Effector CD4-positive, alpha-beta T cell (primary cell): ENCODE measurements around the gene RGS3.
A peak's percentile ranks its signal among the peaks of the same experiment; 100 is the strongest.
"Not testable (repeated sequence)": the region's sequence is repeated elsewhere in the genome, so short reads cannot be mapped to it uniquely, and the experiment has no call there.

Source experiments
- DNase-seq: peaks from one replicate; pipeline ENCODE4 v3.0.0-alpha.2; 2020
- total RNA-seq: gene quantifications from one replicate; lab custom pipeline; 2026; lab: John Stamatoyannopoulos, UW

Gene RGS3
- 19.7 reads per million, percentile 46 among the genes with 10 or more reads in this experiment for total RNA-seq

- DNase-seq = no peak
Measured at GRCh38 chr9:113463418-113464285, at the start of gene RGS3. Gene RGS3 (plus strand): TSS chr9:113463727. CDS start chr9:113463803, 76 bp downstream.

- DNase-seq = no peak
Measured at GRCh38 chr9:113416149-113416721, 47.3 kb upstream of the RGS3 start.

GRCh38 chr9:113417370-113417769, 46.2 kb upstream of the RGS3 start:
- no peak for DNase-seq

- no peak for DNase-seq
Measured at GRCh38 chr9:113421726-113422125, 41.8 kb upstream of the RGS3 start.

GRCh38 chr9:113425072-113425471, 38.5 kb upstream of the RGS3 start:
- no peak for DNase-seq

DNA sequence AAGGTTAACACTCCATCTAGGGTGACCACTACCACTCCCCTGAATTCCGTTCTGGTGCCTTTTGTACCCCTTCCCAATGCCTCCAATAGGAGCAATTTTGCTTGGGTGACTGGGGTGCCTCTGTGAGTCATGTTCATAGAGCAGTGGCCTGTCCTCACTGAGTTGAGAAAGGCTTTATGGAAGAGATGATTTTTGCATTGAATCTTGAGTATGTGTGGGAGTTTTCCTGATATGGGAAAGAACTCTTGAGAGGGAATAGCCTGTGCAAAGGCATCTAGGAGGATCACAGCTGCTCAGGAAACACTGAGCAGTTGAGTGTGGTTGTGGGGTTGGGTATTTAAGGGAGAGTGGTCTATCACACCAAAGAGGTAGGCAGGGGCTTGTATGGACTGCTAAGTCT, 36.8 kb upstream of the RGS3 start:
- no peak for DNase-seq

DNA sequence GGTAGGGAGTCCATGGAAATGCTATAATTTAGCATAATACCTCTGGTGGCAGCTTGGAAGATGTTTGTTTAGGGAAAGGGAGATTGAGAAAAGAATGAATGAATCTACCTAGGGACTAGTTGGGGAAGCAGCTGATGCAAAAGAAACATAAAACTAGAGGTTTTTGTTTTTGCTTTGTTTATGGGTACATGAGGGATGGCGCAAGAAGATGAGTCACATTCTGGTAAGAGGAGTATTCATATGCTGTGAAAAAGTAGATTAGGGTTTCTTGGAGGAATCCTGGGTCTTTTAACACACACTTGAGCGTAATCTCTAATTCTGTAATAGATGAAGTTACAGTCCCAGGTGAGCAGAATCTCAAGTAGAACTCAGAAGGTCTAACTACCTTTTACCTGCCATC, 35.9 kb upstream of the RGS3 start:
- DNase-seq = no peak

DNA sequence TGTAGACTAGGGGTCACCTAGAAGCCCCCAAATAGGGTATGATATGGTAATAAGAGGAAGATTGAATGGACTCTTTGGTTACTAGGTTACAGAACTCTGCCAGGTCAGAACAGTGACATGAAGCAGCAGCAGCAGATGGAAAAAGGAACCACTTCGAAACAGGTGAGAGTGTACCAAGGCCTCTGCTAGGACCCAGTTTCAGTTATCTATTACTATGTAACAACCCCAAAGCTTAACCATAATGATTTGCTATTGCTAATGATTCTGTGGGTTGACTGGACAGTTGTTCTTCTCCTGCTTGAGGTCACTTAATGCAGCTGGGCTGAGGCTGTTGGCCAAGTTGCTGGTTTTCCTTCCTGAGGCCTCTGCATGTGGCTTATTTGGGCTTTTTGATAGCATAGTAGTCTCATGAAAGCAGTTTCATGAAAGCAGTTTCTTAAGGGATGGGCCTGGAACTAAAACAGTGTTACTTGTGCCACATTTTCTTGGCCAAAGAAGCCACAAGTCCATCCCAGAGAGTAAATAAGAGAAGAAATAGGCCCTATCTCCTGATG, 35.4 kb upstream of the RGS3 start:
- no peak for DNase-seq

GRCh38 chr9:113431191-113431590, 32.3 kb upstream of the RGS3 start:
- DNase-seq = no peak

GRCh38 chr9:113436728-113437515, 26.6 kb upstream of the RGS3 start:
- no peak for DNase-seq

- DNase-seq = not testable (repeated sequence)
Measured at GRCh38 chr9:113437716-113438115, 25.8 kb upstream of the RGS3 start.

DNA sequence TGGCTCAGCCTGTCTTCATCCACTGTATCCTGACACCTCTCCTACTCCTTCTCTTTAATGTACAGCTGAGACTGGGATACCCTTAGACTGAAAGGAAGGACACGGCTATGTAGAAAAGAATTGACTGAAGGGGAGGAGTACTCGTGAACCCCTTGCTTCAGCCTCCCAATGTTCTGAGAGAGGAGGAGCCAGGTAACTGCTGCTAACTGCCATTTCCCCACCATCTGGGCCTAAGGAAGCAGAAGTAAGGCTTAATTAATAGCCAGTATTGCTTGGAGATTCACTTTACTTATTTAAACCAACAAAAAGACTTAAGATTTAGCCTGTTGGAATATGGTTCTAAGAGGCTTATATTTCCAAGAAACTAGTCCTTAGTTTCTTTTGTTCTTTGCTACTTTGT, 18.8 kb upstream of the RGS3 start:
- no peak for DNase-seq

DNA sequence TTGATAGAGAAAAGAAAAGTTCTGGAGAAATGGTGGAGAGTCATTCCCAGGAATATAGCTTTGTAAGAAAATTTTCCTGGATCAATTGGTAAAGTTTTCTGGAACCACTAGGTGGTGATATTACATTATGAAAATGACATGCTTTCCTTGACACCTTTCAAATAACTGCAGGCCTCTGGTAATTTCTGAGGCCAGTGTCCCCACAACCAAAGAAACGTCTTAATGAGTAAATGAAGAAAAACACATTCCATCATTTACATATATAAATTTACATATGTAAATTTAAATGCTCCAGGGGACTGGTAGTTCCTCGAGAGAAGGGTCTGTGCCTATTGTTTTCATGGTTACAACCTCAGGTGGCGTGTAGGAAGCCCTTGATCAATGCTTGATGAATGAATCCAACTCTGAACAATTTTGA, 17.2 kb upstream of the RGS3 start:
- DNase-seq = no peak

GRCh38 chr9:113449376-113449775, 14.2 kb upstream of the RGS3 start:
- no peak for DNase-seq

- DNase-seq = no peak
Measured at GRCh38 chr9:113452113-113452605, 11.4 kb upstream of the RGS3 start.

DNA sequence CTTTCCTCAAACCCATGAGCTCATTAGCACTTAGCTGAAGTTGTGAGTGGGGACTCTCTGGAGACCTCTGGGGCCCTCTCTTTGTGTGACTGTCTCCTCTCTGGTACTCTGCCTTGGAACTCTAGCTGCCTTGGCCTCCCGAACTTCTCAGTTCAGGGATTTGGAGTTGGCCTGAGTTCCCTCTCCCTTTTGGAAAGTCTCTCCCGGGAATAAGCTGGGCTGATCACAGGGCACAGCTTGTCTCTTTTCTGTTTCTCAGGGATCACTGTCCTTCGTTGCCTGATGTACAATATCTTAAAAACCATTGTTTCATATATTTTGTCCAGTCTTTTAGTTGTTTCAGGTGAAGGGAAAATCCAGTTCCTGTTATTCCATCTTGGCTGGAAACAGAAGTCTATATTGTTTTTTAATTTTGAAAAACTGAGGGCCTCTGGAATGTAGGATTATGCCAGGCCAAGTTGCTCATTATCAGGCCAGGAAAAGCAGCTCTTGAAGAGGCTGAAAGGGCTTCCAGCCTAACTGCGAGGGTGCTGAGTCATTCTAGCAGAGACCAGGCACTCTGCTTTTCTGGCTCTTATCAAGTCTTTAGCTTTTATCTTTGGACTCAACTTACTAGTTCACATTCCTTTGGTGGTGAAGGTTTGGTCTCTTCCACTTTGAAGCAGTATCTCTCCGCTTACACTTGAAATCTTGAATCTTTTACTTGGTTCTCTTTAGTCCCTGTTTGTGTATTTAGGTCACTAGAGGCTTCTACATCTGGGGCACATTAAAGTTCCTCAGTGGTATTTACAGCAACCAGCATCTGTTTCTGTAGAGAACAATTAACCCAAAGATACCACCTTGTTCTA, 8.4 kb upstream of the RGS3 start:
- DNase-seq = no peak

- no peak for DNase-seq
Measured at GRCh38 chr9:113456235-113456634, 7.3 kb upstream of the RGS3 start.

DNA sequence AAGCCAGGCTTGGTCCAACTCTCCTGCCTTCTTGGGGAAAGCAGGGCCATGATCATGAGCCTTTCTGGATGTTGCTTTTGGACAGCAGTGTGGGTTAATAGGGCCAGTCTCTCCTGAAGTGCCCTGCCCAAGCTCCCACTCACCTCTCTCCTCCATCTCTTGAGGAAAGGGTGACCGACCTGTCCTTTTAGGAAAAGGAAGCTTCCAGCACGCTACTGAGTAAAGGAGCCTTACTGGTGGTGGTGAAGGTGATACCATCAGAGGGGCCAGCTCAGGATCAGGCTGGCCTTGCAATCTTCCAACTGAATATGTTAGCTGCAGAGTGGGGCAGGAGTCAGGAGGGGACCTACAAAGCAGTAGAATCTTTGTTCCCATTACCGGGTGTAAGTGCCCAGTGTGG, 2.2 kb upstream of the RGS3 start:
- no peak for DNase-seq

- DNase-seq = no peak
Measured at GRCh38 chr9:113461943-113462342, 1.6 kb upstream of the RGS3 start.

GRCh38 chr9:113462781-113463286, 693 bp upstream of the RGS3 start:
- DNase-seq = no peak

DNA sequence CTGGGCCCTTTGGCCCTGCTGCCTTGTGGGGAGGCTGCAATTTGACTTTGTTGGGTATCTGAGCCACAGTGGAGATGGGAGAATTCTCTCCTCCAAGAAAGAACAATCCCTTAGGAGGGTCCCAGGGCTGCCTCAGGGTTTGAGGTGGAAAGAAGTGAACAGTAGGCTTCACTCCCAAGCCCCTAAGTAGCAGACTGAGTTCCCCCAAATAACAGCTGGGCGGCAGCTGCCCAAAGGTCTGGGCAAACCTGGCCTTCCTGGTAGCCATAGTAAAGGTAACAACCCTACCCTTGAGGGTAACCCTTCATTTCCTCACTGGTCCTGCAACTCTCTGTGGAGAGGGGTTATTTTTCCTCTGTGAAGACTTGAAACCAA, 746 bp downstream of the RGS3 start:
- DNase-seq = no peak

DNA sequence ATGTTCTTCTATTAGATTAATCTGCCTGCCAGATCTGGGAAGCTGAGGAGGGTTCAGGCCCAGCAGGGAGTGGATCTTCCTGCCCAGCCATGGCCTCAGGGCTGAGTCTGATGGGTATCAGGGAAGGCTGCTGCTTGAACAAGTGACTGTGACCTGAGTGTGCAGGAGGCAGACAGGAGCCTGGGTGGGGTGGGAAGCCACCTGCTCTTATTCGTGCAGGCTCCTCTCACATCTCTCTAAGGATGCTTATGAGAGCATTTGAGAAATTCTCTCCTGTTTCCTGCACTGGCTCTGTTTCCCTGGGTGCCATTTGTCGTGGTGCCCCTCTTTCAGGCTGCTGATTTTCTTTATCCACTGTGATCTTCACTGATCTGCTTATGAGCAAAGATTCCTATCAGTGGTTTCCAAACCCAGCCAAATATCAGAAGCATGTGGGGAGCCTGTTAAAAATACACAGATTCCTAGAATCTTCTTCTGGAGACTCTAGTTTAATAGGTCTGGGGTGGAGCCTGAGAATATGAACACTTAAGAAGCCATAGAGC, 2.1 kb downstream of the RGS3 start:
- no peak for DNase-seq
